Measurements from ENCODE around the gene GNG2.

The GNG2 gene

DNA sequence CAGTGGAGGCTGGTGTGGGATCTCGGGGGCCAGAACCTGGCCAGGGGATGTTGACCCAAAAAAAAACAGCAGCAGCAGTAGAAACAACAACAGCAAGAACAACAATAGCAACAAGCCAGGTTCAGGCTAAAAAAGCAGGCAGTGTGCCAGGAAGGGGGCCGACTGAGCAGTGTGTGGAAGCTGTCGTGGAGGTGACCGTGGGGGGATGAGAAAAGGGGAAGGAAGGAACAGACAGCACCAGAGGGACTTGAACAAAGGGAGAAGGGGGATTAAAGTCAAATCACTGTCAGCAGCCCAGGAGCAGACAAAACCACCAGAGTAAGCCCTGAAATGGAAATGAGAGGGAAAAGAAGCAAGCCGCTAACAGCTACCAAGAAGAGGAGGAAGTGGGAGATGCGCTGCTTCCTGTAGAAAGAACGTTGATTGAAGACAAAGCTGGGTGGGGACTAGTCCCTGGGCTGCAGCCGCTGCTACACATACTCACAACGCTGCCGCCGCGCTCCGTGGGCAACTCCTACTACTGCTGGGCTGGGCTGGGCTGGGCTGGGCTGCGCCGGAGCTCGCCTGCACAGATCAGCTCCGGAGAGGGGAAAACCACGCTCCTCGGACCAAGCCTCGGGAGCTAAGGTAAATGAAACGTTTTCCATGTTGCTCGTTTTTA lies at the start of gene GNG2:
Gene GNG2 (plus strand): TSS at position 449 of the 661 bp plus-strand sequence. CDS start 90,067 bp downstream, outside the sequence.
- in situ Hi-C loops (cut with HindIII; ENCODE audit: low sequenced_read_pairs) = no loop called here

DNA sequence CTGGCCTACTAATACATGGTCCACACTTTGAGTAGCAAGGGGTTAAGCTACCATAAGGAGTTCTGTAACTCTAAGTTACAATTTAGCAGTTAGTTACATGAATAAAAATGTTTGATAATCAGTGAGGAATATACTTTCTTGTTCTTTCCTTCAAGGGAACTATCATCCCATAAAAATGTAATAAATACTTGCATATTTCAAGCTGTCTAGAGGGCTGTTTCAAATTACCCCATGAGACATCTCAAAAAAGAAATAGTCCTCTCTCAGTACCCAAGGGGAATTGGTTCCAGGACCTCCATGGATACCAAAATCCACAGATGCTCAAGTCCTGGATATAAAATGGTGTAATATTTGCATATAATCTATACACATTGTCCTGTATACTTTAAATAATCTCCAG lies 48.7 kb upstream of the GNG2 start:
- in situ Hi-C loops (cut with HindIII; ENCODE audit: low sequenced_read_pairs) = no loop called here

DNA sequence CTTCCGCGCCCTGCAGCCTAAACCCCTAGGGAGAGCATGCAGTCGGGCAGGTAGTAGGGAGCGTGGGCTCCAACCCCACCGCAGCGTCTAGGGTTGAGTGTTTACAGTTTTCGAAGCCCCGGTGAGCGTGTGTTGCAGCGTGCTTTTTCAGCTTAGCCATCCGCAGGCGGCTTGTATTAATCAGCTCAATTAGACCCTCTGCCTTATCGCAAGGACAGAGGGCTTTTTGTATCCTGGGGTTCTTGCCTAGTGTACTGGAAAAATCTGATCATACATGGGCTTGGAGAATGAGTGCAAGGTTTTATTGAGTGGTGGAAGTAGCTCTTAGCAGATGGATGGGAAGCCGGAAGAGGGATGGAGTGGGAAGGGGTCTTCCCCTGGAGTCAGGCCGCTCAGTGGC lies 44.4 kb upstream of the GNG2 start:
- in situ Hi-C loops (cut with HindIII; ENCODE audit: low sequenced_read_pairs) = no loop called here

DNA sequence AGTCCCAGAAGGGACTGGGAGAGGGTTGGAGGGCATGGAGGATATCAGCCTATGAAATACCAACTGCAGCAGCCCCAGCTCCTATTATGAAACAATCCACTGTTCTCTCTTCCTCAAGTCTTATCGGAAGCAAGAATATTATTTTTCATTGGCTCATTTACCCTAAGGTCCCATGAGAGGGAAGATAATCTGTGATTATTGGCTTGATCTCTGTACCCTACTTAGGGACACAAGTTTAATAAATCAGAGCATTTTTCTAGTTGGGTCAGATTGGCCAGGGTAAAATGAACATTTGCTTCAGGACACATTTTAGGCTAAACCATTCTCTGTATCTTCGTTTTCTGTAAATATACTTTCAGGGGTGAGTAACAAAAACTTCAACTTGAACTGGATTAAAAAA lies 43.1 kb upstream of the GNG2 start:
- in situ Hi-C loops (cut with HindIII; ENCODE audit: low sequenced_read_pairs) = no loop called here

- in situ Hi-C loops (cut with HindIII; ENCODE audit: low sequenced_read_pairs) = no loop called here
Observed at GRCh38 chr14:51818748-51819380, 41.5 kb upstream of the GNG2 start.

DNA sequence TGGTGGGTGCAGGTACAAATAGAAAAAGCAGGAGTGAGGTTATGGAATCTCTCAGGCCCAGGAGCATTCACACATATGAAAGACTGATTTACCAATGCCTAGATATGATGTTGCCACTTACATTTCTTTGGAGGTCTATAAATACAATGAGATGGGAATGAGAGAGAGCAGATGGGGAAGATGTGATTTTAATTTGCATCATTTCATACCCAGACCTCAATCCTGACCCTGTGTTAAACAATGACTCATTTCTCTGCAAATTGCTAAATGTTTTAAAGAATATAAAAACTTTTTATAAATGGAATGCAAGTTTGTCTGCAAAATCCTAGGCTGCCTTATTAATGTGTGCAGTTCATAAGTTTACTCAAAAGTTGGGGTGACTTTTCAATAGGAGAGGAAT lies 38.6 kb upstream of the GNG2 start:
- in situ Hi-C loops (cut with HindIII; ENCODE audit: low sequenced_read_pairs) = no loop called here

- in situ Hi-C loops (cut with HindIII; ENCODE audit: low sequenced_read_pairs) = no loop called here
Observed at GRCh38 chr14:51822499-51822898, 37.9 kb upstream of the GNG2 start.

- in situ Hi-C loops (cut with HindIII; ENCODE audit: low sequenced_read_pairs) = no loop called here
Observed at GRCh38 chr14:51823706-51824105, 36.7 kb upstream of the GNG2 start.

GRCh38 chr14:51824191-51824590 lies 36.2 kb upstream of the GNG2 start:
- in situ Hi-C loops (cut with HindIII; ENCODE audit: low sequenced_read_pairs) = no loop called here

- in situ Hi-C loops (cut with HindIII; ENCODE audit: low sequenced_read_pairs) = no loop called here
Observed at GRCh38 chr14:51825926-51826325, 34.5 kb upstream of the GNG2 start.

DNA sequence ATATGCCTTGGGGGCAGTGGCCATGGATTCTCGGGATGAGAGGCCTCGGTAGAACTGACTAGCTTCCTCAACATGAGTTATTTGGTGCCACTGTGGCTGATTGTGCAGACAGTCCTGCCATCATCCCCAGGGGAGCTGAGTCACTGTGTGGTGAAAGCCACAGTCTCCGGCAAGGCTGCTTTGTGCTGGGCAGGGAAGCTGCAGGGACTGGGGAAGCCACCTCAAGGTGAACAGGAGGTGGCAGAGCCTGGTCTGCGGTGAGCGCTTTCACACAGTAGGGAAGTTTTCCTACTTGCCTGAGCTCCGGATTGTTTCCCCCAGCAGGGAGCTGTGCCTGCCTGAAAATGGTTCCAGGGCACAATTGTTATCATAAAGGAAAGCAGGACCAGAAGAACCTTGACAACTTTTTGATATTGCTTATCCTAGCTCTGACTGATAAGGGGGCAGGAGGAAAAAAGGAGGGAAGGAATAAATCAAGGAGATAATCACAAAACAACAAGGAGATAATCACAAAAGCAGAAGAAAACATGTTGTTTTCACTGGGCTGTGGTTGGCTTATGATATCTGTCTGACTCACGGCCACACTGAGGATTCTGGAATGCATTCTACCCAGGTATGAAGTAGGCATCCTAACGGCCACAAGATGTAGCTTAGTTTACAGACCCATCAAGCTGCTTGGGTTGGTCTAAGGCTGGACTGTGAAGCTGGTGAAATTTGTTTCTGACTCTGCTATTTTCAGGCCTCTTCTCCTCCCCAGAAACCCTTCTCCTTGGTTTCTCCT lies 32.2 kb upstream of the GNG2 start:
- in situ Hi-C loops (cut with HindIII; ENCODE audit: low sequenced_read_pairs) = no loop called here

- in situ Hi-C loops (cut with HindIII; ENCODE audit: low sequenced_read_pairs) = no loop called here
Observed at GRCh38 chr14:51834240-51834639, 26.2 kb upstream of the GNG2 start.

DNA sequence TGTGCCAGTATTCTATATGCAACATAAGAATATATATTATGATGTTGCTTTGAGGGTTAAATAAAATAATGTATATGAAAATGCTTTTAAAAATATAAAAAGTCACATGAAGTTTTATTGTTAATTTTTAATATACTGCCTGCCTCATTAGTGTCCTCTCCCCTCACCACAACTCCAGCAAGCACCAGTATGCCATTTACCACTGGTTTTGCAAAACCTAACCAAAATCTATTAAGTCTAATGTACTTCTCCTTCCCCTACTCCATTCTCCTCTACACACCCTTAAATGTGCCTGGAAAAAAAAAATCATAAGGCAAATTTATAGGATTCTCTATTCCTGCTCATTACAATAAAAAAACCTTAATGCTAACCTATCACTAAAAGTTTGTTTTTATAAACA lies 24.0 kb upstream of the GNG2 start:
- in situ Hi-C loops (cut with HindIII; ENCODE audit: low sequenced_read_pairs) = no loop called here

DNA sequence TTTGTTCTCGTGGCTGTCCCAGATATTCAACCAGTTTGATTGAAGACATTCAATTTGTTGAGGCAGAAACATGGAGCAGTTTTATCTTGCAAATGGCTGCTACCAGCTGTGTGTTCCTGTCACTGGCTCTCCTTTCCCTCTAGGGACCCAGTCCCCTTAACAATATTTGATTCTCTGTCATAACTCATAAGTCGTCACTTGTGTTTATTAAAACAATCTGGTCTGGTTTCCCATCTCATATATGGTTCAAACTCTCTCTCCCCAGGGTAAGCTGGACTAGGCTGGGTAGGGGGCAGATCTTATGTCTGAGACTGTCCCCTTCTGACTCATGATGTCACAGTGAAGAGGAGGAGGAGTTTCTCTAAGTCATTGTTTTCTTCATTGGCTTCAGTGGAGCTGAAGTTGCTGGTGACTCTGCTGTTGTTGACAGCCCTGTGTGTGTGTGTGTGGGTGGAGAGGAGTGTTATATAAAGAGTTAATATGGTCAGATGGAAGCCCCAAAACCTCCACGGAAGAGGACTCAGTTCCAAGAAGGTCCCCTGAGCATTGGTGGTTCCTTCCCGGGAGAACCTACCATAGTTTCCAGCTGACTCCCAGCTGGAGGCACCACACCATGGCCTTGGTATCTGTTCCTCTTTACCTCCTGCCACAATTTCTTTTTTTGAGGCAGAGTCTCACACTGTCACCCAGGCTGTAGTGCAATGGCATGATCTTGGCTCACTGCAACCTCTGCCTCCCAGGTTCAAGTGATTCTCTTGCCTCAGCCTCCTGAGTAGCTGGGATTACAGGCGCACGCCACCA lies 16.1 kb upstream of the GNG2 start:
- in situ Hi-C loops (cut with HindIII; ENCODE audit: low sequenced_read_pairs) = no loop called here

DNA sequence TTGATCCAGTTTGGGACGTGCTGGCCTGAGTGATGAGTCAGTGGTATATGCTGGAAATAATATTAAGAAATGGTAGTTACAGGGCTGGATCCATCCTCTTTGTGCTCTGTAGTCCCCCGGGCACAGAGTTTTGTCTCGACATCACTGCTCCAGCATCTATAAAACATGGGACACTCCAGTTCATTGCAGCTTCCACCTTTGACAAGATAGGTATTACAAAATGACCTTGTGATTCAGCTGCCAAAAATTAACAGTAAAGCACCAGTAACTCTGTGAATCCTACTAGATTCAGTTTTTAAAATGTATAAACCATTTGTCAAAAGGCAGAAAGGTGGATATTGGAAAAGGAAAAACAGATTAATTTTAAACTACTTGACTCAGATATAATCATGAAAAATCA lies 14.6 kb upstream of the GNG2 start:
- in situ Hi-C loops (cut with HindIII; ENCODE audit: low sequenced_read_pairs) = no loop called here

DNA sequence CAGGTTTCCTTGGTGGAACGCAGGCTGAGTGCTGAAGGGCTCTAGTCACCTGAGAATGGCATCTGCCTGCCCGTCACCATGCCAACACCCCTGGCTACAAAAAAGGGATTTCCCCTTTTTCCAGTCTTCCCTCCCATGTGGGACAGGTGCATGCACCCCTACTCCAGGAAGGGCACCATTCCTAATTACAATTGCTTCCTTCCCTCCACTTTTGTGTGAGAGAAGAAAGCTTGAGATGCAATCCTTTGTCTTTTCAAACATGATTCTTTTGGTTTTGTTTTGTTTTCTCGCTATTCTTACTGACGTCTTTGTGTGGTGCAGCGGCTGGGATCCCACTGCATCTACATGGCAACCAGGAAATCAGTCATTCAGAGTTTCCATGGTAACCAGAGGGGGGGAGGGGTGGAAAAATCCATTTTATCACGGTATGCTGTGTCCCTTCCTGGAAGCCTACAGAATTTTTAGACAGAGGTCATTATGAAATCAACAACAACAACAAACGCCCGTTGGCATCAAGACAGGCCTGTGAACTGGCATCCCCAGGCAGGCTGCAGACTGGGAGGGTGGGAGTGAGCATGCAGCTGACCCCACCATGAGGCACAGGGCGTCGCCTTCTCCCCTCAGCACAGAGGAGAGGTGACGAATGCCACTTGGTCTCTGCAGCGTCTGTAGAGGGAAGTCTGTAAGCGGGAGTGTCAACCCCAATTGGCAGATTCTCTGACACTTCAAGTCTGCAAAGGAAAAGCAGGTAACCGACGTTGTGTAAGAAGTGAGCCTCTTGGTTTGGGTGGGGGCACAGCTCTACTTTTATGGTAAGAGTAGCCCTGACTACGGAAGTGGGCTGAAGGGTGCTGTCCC lies 13.6 kb upstream of the GNG2 start:
- in situ Hi-C loops (cut with HindIII; ENCODE audit: low sequenced_read_pairs) = no loop called here

DNA sequence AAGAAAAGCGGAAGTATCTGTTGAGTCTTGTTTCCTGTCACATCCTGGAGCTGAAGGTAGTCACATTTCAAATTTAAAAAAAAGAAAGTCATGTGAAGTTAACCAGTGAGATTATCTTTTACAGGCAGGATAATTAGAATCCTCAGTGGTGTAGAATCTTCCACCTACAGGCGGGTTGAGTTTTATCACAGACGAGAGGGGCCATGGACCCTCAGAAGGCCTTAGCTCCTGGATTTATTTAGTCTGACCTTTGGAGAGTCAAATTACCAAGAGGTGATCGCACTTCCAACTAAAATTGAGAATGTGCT lies 13.0 kb upstream of the GNG2 start:
- in situ Hi-C loops (cut with HindIII; ENCODE audit: low sequenced_read_pairs) = no loop called here

GRCh38 chr14:51848120-51848519 lies 12.3 kb upstream of the GNG2 start:
- in situ Hi-C loops (cut with HindIII; ENCODE audit: low sequenced_read_pairs) = no loop called here

DNA sequence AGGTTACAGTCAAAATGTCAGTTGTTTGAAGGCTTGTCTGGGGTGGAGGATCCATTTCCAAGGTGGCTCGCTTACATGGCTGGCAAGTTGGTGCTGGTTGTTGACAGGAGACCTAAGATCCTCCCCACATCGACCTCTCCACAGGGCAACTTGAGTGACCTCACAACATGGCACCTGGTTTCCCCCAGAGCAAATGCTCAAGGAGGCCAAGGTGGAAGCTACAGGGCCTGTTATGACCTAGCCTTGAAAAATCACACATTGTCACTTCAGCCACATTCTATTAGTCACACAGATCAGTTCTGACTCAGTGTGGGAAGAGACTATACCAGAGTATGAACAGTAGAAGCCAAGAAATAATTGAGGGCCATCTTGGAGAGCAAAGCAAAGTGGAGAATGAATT lies 11.3 kb upstream of the GNG2 start:
- in situ Hi-C loops (cut with HindIII; ENCODE audit: low sequenced_read_pairs) = no loop called here

GRCh38 chr14:51850651-51851050 lies 9.8 kb upstream of the GNG2 start:
- in situ Hi-C loops (cut with HindIII; ENCODE audit: low sequenced_read_pairs) = no loop called here

- in situ Hi-C loops (cut with HindIII; ENCODE audit: low sequenced_read_pairs) = no loop called here
Observed at GRCh38 chr14:51852541-51852940, 7.9 kb upstream of the GNG2 start.

Measured in endothelial cell of hepatic sinusoid (primary cell).